IPS-NIHi11 (cell line): ENCODE data around the gene GPR27.

Experiments
- DNase-seq: peaks from one replicate; pipeline ENCODE4 v3.0.0; 2012; ENCODE audit warnings: mixed read lengths, low spot score

GPR27 gene

GRCh38 chr3:71733319-71733718, 20.3 kb upstream of the GPR27 start:
- no peak for DNase-seq

DNA sequence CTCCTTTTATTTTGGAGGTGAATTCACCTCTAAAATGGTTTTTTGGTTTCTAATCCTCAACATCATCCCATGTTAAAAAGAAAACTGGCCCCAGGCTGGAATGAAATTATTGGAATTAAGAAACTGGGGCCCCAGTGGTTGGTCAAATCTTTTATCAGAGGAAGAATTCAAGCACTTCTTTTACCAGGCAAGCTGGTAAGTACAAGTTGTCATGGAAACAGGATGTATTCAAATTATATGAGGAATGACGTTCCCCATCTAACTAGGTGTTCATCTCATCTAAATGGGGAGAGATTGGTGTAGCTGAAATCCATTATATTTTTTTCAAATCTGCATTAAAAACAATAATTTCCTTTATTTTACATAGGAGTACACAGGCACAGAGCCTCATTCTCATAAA, 18.8 kb upstream of the GPR27 start:
- DNase-seq = no peak

DNA sequence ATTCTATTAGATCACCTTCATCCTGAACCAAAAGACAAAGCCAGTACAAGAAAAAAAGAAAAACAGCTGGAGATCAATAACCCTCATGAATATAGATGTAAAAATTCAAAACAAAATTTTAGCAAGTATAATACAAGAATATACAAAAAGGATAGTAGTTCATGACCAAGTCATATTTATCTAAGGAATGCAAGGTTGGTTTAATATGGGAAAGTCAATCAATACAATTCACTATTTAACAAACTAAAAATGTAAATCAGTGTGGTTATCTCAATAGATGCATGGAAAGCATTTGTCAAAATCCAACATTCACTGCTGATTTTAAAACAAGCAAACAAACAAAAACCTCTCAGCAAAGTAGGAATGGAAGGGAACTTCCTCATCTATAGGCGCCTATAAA, 11.0 kb upstream of the GPR27 start:
- DNase-seq = no peak

GRCh38 chr3:71744738-71745137, 8.9 kb upstream of the GPR27 start:
- no peak for DNase-seq

DNA sequence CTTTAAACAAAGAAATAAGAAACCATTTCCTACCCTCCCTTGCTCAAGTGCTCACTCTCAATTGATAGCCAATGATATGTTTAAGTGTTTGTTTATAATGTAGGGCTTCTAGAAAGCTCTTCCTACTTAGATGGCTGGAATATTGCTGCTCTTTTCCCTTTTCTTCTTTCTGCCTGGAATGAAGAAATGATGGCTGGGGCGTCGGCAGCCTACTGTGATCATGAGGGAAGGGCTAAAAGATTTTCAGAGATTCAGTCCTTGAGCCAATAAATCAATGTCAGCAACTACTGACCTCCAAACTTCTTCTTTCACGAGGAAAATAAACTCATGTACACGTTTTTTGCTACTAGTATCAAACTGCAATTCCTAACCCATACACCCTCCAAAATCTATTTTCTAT, 2.1 kb upstream of the GPR27 start:
- DNase-seq = no peak

DNA sequence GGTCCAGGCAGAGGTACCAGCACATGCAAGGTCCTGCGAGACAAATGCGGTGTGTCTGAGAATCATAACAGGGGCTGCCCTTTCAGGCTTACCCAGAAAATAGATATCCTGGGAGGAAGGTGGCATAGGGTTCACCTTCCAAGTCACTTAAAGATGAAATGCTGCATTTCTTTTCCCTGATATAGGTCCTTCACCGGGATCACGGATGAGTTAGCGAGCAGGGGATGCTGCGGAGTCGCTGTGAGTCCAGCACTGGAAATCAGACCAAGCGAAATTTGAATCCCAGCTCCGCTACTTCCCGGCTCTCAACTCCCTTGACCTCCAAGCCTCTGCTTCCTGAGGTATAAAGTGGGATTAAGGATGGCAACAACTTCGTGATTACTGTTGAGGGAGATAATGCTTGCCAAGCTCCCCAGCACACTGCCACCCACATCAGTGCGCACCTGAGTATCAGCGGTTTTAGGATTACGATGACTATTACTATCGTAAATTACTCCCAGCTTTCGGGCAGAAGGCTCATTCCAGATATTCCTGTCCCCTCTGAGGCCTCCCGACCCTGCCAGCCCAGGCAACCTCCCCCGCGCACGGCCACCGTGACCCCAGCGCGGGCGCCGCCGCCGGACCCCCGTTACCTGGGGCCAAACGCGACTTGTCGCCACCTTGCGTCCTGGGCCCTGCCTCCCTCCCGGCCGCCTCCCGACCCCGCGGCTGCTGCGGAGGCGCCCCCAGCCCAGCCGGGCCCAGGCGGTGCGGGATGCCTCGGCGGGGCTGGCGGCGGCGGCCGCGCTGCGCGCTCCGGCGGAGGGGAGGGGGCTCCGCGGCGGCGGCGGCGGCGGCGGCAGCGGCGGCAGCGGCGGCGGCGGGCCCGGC, 589 bp upstream of the GPR27 start:
- DNase-seq = no peak

- peak; percentile 29 for DNase-seq
Measured at GRCh38 chr3:71754610-71755253, 1.1 kb downstream of the GPR27 start.

DNA sequence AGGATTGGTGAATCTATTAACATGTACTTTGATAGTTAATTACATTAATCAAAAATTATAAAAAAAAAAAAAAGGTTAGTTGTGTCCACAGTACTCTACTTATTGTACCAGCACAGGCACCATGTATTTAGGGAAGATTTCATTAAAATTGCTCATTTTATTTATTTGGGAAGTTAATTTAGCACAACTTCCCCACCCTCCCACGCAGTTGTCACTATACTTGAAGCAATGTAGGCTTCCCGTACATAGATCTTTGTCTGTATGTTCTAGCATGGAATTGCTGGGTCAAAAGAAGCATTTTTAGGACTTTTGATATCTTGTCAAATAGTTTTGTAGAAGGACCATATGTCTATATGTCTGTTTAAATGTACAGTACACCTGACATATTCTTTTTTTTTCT, 4.4 kb downstream of the GPR27 start:
- DNase-seq = no peak

DNA sequence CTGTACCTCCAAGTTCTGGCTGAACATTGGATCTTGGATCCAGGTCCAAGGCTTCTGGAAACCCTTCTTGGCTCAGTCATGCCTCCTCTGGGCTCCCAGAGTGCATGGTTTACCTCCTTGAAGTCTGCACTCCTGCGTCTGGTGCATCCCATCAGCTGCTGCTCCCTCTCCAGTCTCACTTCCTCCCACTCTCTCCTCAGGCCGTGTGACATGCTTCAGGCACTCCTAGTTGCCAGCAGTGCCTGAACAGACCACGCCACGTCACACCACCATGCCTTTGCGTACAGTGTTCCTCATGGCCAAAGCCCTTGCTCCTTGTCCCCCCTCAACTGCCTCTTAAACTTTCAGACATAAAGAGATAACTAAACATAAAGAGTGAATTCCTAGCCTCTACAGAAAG, 5.7 kb downstream of the GPR27 start:
- no peak for DNase-seq

DNA sequence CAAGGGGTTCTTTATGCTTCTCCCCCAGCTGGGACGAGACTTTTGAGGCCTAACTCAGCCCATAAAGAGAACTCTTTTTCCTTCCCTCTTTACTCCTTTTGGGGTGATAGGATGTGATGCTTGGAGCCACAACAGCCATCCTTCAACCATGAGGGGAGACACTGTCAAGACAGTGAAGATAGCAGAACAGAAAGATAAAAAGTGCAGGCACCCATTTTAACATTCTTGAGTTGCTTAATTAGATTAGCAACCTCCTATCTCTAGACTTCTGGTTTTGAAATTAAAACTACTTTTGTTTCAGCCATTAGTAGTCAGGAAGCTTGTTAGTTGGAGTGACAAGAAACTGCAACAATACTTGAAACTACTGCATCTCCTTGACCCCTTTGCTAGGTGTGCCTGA, 6.5 kb downstream of the GPR27 start:
- no peak for DNase-seq

DNA sequence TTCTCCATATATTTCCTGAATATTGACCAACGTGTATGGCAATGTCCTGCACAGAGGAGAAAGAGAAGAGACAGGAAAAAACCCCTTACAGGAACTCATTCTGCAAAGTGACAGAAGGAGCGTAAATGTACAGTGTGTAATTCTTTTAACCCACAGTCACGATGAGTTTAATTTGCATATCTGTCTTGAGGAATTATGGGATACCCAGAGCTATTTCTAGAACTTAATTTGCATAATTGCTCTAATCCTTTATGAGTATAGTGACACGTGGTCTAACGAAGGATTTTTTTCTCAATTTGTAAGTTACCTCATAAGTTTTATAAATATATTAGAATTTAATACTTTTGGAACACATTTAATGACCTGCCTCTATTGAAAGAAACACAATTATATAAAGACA, 9.8 kb downstream of the GPR27 start:
- no peak for DNase-seq

DNA sequence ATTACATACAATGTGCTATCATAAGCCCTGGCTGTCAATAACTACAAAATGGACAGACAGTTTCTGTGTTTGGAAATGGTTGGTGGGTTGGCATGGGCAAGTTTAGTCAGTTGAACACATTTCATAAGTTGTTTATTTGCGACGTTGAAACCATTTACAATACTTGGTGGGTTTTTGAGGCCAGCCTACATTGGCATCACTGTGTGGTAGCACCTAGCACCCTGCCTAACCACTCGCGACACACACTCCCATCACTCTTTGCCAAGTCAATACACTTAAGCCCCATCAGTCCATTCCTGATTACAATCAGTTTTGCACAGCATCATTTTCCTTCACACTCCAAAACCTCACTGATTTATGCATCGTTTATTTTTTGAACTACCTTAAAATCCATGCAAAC, 17.5 kb downstream of the GPR27 start:
- no peak for DNase-seq

- no peak for DNase-seq
Measured at GRCh38 chr3:71771884-71772283, 18.2 kb downstream of the GPR27 start.

DNA sequence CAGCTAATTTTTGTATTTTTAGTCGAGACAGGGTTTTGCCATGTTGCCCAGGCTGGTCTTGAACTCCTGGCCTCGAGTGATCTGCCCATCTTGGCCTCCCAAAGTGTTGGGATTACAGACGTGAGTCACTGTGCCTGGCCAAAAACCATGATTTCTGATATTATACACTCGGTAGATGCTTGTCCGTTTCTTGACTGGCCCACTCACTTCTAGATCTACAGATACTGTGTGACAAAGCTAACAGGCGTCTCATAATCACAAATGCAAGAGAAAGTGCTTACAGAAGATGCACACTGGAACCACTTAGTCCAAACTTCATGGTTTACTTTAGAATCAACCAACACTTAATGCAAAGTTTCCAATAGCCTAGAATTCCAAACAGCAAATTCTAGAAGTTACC, 22.9 kb downstream of the GPR27 start:
- no peak for DNase-seq

- DNase-seq = no peak
Measured at GRCh38 chr3:71778353-71778752, 24.7 kb downstream of the GPR27 start.

GRCh38 chr3:71779674-71780377, 26.2 kb downstream of the GPR27 start:
- no peak for DNase-seq

GRCh38 chr3:71780430-71780829, 26.8 kb downstream of the GPR27 start:
- no peak for DNase-seq

GRCh38 chr3:71783152-71783551, 29.5 kb downstream of the GPR27 start:
- DNase-seq = no peak

DNA sequence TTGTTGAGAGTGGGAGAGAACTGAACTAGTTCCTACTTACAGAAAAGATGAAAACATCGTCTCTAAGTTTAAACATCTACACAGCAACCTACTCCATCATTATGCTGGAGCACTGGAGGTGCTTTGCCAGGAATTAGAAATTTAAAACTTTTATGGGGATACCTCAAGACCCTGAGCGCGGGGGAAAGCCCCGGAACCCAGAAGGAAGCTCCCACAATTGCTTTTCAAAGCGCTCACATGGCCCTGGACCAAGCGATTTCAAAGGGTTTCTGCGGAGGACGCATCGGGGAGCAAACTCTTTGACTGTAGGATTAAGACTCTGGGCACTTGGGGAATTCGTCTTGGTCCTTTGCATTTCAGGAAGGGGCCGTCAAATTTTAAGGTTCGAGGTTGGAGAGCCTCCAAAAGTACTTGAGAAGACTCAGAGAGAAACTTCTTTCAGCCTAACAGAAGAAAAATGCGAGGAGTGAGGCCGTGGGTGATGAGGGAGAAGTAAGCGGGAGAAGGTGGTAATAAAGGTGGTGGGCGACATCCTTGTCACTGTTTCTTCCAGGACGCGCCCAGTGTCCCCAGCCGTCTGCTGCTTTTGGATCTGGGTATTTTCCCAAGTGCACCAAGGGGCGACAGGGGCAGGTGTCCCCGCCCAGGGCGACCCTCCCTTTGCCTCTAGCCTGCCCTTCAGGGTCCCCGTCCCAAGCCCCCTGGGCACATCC, 30.7 kb downstream of the GPR27 start:
- no peak for DNase-seq

DNA sequence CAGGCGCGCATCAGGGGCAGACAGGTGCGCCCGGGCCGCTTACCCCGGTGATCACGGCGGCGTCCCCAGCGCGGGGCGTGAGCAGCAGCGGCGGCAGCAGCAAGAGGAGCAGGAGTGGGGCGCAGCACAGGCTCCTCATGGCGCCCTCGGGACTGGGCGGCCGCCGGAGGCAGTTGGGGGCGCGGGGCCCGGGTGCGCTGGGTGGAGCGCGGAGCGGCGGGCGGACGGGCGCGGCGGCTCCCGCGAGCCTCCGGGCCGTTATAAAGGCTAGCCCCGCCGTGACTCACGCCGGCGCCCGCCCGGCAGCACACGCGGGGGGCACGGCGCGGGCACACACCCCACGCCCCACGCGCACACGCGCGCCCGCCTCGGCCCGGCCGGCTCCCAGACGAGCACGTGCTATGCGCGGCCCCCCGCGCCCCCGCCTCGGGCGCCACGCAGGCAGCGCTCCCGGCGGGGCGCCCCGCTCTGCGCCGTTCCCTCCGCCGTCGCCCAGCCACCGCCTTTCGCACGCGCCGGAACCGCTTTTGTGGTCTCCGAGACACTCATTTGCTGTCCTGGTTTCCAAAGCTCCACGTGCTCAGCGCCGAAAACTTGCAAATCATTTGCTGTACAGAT, 31.4 kb downstream of the GPR27 start, which contains the start of gene PROK2:
PROK2 (minus strand) TSS at position 235 of the 618 bp plus-strand sequence; CDS start at position 139, 96 bp downstream.
- peak; percentile 57 for DNase-seq

DNA sequence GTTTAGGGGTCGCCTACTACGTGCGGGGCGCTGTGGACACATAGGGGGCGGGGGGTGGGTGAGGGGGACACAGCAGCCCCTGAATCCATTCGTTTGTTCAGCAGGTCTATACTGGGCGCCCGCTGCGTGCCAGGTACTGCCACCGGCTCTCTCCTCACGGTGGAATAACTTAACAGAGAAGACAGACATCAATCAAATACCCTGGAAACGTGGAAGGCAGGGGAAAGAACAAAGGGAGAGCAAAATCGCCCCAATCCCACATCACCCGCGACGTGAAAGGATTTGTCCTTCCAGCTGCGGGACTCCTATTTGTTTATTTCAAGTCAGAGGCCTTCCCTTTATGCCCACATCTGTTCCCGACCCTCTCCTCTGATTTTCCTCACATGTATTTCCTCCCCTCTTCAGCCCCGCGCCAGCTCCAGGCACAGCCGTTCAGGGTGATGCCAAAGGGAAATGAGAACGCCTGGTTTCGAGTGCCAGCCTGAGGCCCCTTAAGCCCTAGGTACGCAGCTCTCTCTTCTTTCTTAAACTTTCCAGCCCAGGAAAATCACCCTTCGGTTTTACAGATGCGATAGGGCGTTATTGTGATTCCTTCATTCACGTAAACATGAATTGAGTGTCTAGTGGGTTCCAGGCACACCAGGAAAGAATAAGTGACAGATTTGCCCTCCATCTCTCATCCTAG, 32.0 kb downstream of the GPR27 start:
- no peak for DNase-seq
